Suppressor macrophage (primary cell): ENCODE measurements around the gene PKD1L1.
A peak's percentile ranks its signal among the peaks of the same experiment; 100 is the strongest.

Experiments used
- DNase-seq, 4 experiments: peaks; one replicate each; pipeline ENCODE4 v3.0.0-alpha.2; 2020 to 2022

Gene PKD1L1

GRCh38 chr7:47726047-47726726 is 222.1 kb downstream of the PKD1L1 start:
- DNase-seq, result peak in 1 of 4 experiments; percentile 34

DNA sequence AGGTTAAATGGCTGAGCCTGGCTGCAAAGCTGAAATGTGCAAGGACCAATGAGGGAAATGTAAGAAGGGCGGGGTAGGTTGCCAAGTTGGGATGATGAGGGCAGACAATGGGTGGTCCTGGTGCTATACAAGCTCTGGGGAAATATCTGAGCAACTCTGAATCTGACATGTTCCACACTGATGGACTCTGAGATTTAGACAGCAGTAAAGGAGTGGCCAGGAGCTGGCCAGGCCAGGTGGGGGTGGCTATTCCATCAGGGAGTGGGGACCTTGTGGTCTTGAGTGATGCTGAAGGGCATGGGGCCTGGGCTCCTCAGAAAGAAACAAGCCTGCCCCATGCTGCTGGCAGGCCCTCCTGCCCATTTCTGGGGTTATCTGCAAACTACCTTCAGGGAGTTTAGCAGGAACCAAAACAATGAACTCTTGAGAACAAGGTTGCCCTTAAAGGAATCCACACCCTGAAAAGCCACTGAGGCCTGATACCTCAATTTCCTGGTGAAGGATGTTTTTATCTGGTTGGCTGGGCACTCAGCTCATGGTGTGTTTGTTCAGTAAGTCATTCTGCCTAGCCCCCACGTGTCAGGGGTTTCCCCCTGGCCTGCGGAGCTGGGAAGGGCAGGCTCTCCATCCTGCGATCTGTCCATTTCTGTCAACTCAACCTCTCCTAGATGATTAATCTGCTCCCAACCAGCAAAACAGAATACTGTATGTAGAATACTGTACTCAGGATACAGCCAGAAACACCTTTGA is 223.1 kb downstream of the PKD1L1 start:
- DNase-seq, result no peak
